SK-N-SH (cell line): Measurements from ENCODE around the gene INPP5A. TPM values are rescaled to one million over a fixed set of nuclear protein-coding genes. Genes with fewer than 3 reads are reported as not detected.

Experiments used
- CTCF ChIA-PET: fragments of 300-600, 350-600 bp; formaldehyde crosslinking; extraction: SDS; loops from one replicate; lab custom pipeline; 2021; lab: Yijun Ruan, JAX
- POLR2A ChIA-PET: fragments of 350-600 bp; sonication (Branson Sonifier 250); formaldehyde crosslinking; extraction: SDS; loops from one replicate; lab custom pipeline; 2020; ENCODE audit warnings: antibody characterized with exemption, inconsistent platforms; lab: Yijun Ruan, JAX
- DNase-seq: peaks from one replicate; pipeline ENCODE4 v3.0.0; 2012
- H2AFZ ChIP-seq: fragments of 200-600 bp; sonication (generic); 2 replicates; pipeline ENCODE4 v1.8.1; 2016; ENCODE audit warnings: antibody characterized with exemption, mild to moderate bottlenecking, low read depth
- H3F3A ChIP-seq: fragments of 200-600 bp; sonication (generic); replicated peaks from 2 replicates; pipeline ENCODE3; 2016; ENCODE audit warnings: antibody characterized with exemption, mild to moderate bottlenecking; ENCODE audit not compliant: insufficient read depth
- H3K27ac ChIP-seq, 2 experiments: fragments of 200-500 bp in 1 of 2; fragments of 200-600 bp in 1 of 2; sonication (Bioruptor generic) in 1 of 2; sonication (generic), shearing (Covaris generic) in 1 of 2; 2 replicates each; pipeline versions ENCODE4 v1.5.1 to v1.6.1; 2014 to 2016; ENCODE audit warnings: low read depth in 2 of 2, inconsistent platforms in 1 of 2, low read length in 1 of 2, mild to moderate bottlenecking in 1 of 2, mixed read lengths in 1 of 2
- H3K27me3 ChIP-seq: fragments of 200-600 bp; sonication (generic), shearing (Covaris generic); 2 replicates; pipeline ENCODE4 v1.6.1; 2016; ENCODE audit warnings: mixed run types; ENCODE audit not compliant: insufficient read depth
- H3K36me3 ChIP-seq, 2 experiments: fragments of 200-500 bp in 1 of 2; fragments of 200-600 bp in 1 of 2; sonication (Bioruptor generic) in 1 of 2; sonication (generic) in 1 of 2; replicated peaks in 1 of 2; 2 replicates each; pipeline versions ENCODE3 to v1.5.1; 2014 to 2016; ENCODE audit warnings: low read length in 1 of 2, mild to moderate bottlenecking in 1 of 2; ENCODE audit not compliant: insufficient read depth in 2 of 2, control insufficient read depth in 1 of 2
- H3K4me1 ChIP-seq, 2 experiments: fragments of 200-500 bp in 1 of 2; fragments of 200-600 bp in 1 of 2; sonication (Bioruptor generic) in 1 of 2; sonication (generic), shearing (Covaris generic) in 1 of 2; 2 replicates each; pipeline versions ENCODE4 v1.5.1 to v1.6.1; 2014 to 2016; ENCODE audit warnings: low read depth in 1 of 2, low read length in 1 of 2, mixed run types in 1 of 2; ENCODE audit not compliant: insufficient read depth in 2 of 2, control insufficient read depth in 1 of 2
- H3K4me2 ChIP-seq: fragments of 200-600 bp; sonication (generic), shearing (Covaris generic); 2 replicates; pipeline ENCODE4 v1.6.1; 2017; ENCODE audit warnings: mixed run types
- H3K4me3 ChIP-seq, 2 experiments: fragments of 200-500 bp in 1 of 2; fragments of 200-600 bp in 1 of 2; sonication (Bioruptor generic) in 1 of 2; sonication (generic), shearing (Covaris generic) in 1 of 2; 2 replicates each; pipeline versions ENCODE4 v1.5.1 to v1.8.1; 2014 to 2016; ENCODE audit warnings: low read depth in 2 of 2, inconsistent platforms in 1 of 2, low read length in 1 of 2, mild to moderate bottlenecking in 1 of 2, mixed read lengths in 1 of 2, moderate library complexity in 1 of 2
- H3K79me2 ChIP-seq: fragments of 200-600 bp; sonication (generic); 2 replicates; pipeline ENCODE4 v1.8.1; 2017; ENCODE audit warnings: mild to moderate bottlenecking; ENCODE audit not compliant: insufficient read depth
- H3K9ac ChIP-seq: fragments of 200-600 bp; sonication (generic); 2 replicates; pipeline ENCODE4 v1.6.1; 2017; ENCODE audit warnings: mixed run types
- H3K9me2 ChIP-seq: fragments of 200-600 bp; sonication (generic); 2 replicates; pipeline ENCODE4 v1.6.1; 2017; ENCODE audit warnings: mixed run types
- H3K9me3 ChIP-seq: fragments of 200-600 bp; sonication (generic); 2 replicates; pipeline ENCODE4 v1.6.1; 2017; ENCODE audit warnings: mixed run types, mild to moderate bottlenecking, moderate library complexity
- H4K20me1 ChIP-seq: fragments of 200-600 bp; sonication (generic); 2 replicates; pipeline ENCODE4 v1.6.1; 2017; ENCODE audit warnings: mild to moderate bottlenecking, mixed run types; ENCODE audit not compliant: insufficient read depth
- CHD2 ChIP-seq: fragments of 150-350 bp; IDR thresholded peaks from 2 replicates; pipeline ENCODE4 v1.6.1; 2018; ENCODE audit warnings: low read length; ENCODE audit not compliant: partially characterized antibody
- ELF1 ChIP-seq: IDR thresholded peaks from 2 replicates; pipeline ENCODE4 v1.4.0; 2012
- FOXJ3 ChIP-seq: sonication (generic); formaldehyde crosslinking; IDR thresholded peaks from 2 replicates; pipeline ENCODE4 v1.5.1; 2020; ENCODE audit warnings: mild to moderate bottlenecking, missing genetic modification reagents
- GABPA ChIP-seq: IDR thresholded peaks from 2 replicates; pipeline ENCODE4 v1.4.0; 2012; ENCODE audit warnings: low read depth, mild to moderate bottlenecking
- MEF2A ChIP-seq: IDR thresholded peaks from 2 replicates; pipeline ENCODE4 v1.4.0; 2012; ENCODE audit warnings: low read depth, borderline replicate concordance
- RXRA ChIP-seq: IDR thresholded peaks from 2 replicates; pipeline ENCODE4 v1.4.0; 2012; ENCODE audit warnings: low read depth, mild to moderate bottlenecking, borderline replicate concordance
- TCF12 ChIP-seq: IDR thresholded peaks from 2 replicates; pipeline ENCODE4 v1.4.0; 2012
- TEAD4 ChIP-seq: IDR thresholded peaks from 2 replicates; pipeline ENCODE4 v1.4.0; 2012; ENCODE audit warnings: mild to moderate bottlenecking, borderline replicate concordance; ENCODE audit not compliant: insufficient read depth
- WGBS: methylation state at CpG from one replicate; pipeline ENCODE4 v1.1.6; 2017; ENCODE audit warnings: low lambda C conversion rate; 5-methylcytosine and 5-hydroxymethylcytosine counted together
- polyA plus RNA-seq, 3 experiments: library from polyadenylated mRNA; depleted of rRNA; stranded (reverse); fragments of >200 nt; gene quantifications; 2 replicates each; pipeline ENCODE4 v1.2.3, GENCODE V29; 2012
- TF ChIP-seq, protein P1 (sequence below): IDR thresholded peaks from 2 replicates; pipeline ENCODE4; 2012
- TF ChIP-seq, protein P2 (sequence below): fragments of 200-600 bp; sonication (generic); IDR thresholded peaks from 2 replicates; pipeline ENCODE4 v1.6.1; 2017; ENCODE audit warnings: antibody characterized with exemption, mild to moderate bottlenecking, moderate library complexity

INPP5A gene
- polyA plus RNA-seq, 1 of the 3 experiments (the other 2 are of a cell fraction) = 12.0 TPM

DNA sequence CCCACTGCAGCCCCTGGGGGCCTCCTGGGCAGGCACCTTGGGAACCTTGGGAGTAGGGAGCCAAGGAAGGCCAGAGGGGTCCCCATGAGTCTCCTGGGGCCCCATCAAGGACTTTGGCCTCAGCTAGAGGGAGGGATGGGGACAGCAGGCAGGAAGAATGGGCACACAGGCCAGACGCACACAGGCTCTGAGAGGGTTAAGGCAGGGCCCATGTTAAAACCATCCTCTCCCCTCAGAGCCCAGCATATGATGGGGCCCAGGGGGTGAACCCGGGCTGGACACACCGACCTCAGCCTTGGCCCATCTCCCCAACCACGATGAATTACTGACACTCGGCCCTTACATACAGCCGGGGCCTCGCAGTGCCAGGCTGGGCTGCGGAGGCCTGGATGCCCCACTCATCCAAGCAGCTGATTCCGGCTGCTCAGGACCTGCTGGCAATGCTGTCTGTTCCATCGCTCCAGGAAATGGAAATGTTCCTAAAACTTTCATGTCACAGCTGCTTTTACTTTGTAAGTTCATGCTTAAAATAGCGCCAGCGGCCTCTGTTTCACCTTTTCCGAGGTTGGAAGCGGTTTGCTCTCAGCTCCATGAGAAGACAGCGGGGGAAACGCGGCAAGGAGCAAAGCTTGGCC, 17.3 kb upstream of the INPP5A start:
- Histone ChIP-seq H2AFZ (no peak overlapping the region), H3K27ac (peak overlapping the region; percentile 45 to 47; a peak in 3 of 4 replicates), H3K36me3 (no peaks in the 10 kb centered on the region), H3K9ac (no peak overlapping the region), H3K9me3 (no peaks in the 10 kb centered on the region), H3K4me3 (no peak overlapping the region), H3K27me3 (no peaks in the 10 kb centered on the region), H3K9me2 (no peaks in the 10 kb centered on the region), H3K79me2 (no peaks in the 10 kb centered on the region), H4K20me1 (no peaks in the 10 kb centered on the region), H3K4me1 (peaks cover 26 to 38% of the 10 kb centered on the region in 2 experiments; a peak in 3 of 4 replicates), H3F3A (peaks cover 4% of the 10 kb centered on the region), H3K4me2 (peak overlapping the region; percentile 30; the same call in 1 of the 2 replicates)
- TF ChIP-seq MEF2A (peak; percentile 53; the same call in 1 of the 2 replicates), RXRA (peak; percentile 37; the same call in 1 of the 2 replicates), TCF12 (peak; percentile 16; the same call in 1 of the 2 replicates), CHD2 (no peak)
- CTCF ChIA-PET = interaction anchor here (0.9 to 2.0 kb wide), 4 partner anchors 12 to 134 kb away, joined by 3 to 4 read pairs (median 4); no protein-coding TSS in a partner anchor
- 71% methylated on average over 11 of the region's 17 CpGs for WGBS
- POLR2A ChIA-PET = no interaction called here
- DNase-seq = no peak

DNA sequence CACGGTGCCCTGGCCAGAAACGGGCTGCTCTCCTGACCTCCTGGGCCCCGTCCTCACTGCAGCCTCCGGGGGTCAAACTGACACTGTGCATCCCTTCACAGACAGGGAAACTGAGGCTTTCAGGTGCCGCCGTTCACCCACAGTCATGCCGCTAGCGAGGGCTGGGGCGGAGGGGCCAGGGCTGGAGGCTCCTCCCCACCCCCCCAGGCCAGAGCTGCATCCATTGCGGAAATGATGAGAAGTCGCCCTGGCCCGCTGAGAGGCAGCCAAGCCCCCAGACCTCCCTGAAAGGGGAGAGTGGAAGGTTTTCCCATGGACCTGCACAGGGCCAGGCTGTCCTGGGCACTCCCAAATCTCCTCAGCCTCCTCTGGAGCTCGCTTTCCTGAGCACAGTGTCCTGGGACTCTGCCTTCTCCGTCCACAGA, 16.5 kb upstream of the INPP5A start:
- TF ChIP-seq TEAD4 (no peak), FOXJ3 (CRISPR knock-in tag) (no peak), GABPA (no peak), ELF1 (no peak), MEF2A (no peak), RXRA (no peak)
- TF ChIP-seq, protein P1, sequence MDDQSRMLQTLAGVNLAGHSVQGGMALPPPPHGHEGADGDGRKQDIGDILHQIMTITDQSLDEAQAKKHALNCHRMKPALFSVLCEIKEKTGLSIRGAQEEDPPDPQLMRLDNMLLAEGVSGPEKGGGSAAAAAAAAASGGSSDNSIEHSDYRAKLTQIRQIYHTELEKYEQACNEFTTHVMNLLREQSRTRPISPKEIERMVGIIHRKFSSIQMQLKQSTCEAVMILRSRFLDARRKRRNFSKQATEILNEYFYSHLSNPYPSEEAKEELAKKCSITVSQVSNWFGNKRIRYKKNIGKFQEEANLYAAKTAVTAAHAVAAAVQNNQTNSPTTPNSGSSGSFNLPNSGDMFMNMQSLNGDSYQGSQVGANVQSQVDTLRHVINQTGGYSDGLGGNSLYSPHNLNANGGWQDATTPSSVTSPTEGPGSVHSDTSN = no peak
- TF ChIP-seq, protein P2, sequence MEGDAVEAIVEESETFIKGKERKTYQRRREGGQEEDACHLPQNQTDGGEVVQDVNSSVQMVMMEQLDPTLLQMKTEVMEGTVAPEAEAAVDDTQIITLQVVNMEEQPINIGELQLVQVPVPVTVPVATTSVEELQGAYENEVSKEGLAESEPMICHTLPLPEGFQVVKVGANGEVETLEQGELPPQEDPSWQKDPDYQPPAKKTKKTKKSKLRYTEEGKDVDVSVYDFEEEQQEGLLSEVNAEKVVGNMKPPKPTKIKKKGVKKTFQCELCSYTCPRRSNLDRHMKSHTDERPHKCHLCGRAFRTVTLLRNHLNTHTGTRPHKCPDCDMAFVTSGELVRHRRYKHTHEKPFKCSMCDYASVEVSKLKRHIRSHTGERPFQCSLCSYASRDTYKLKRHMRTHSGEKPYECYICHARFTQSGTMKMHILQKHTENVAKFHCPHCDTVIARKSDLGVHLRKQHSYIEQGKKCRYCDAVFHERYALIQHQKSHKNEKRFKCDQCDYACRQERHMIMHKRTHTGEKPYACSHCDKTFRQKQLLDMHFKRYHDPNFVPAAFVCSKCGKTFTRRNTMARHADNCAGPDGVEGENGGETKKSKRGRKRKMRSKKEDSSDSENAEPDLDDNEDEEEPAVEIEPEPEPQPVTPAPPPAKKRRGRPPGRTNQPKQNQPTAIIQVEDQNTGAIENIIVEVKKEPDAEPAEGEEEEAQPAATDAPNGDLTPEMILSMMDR = no peak
- Histone ChIP-seq H3K36me3 (no peaks in the 10 kb centered on the region), H3K27ac (peak overlapping the region in 1 of 2 experiments; percentile 45; a peak in 1 of 4 replicates), H3K9me3 (no peaks in the 10 kb centered on the region), H3K4me3 (no peak overlapping the region), H3K9me2 (no peaks in the 10 kb centered on the region), H3K27me3 (no peaks in the 10 kb centered on the region), H3F3A (peaks cover 4% of the 10 kb centered on the region), H3K4me1 (peaks cover 26 to 35% of the 10 kb centered on the region in 2 experiments; a peak in 3 of 4 replicates), H3K79me2 (no peaks in the 10 kb centered on the region), H3K4me2 (no peak overlapping the region; the same call in 1 of the 2 replicates), H3K9ac (no peak overlapping the region), H2AFZ (no peak overlapping the region), H4K20me1 (no peaks in the 10 kb centered on the region)
- peak; percentile 9 for DNase-seq
- WGBS = 86% methylated on average over 10 of the region's 14 CpGs
- CTCF ChIA-PET = interaction anchor here (0.9 to 2.0 kb wide), 4 partner anchors 12 to 133 kb away, joined by 3 to 4 read pairs (median 4); no protein-coding TSS in a partner anchor
- POLR2A ChIA-PET = no interaction called here
